Gastrocnemius medialis (tissue), 4 donors: ENCODE results near the gene NUDC. TPM values are rescaled to one million over a fixed set of nuclear protein-coding genes. Genes with fewer than 3 reads are reported as not detected.

Source experiments
- ATAC-seq, 2 donors: fragments of 150-250 bp; one replicate each; pipeline ENCODE4 v1.9.1; 2016
- DNase-seq, 2 donors: peaks; one replicate each; pipeline ENCODE4 v3.0.0-alpha.2; 2019
- H3K27ac ChIP-seq, 4 donors: fragments of 200-600 bp; sonication (generic); 1 replicate in 1 of 4; 2 replicates in 3 of 4; pipeline ENCODE4 v1.5.1; 2016 to 2018; ENCODE audit warnings: mild to moderate bottlenecking in 2 of 4, moderate library complexity in 1 of 4
- H3K27me3 ChIP-seq, 3 donors: fragments of 200-600 bp; sonication (generic) in 2 of 3; 1 replicate in 1 of 3; 2 replicates in 2 of 3; pipeline versions ENCODE4 v1.5.1 to v1.6.0; 2016 to 2019; ENCODE audit warnings: mild to moderate bottlenecking in 1 of 3, moderate library complexity in 1 of 3
- H3K36me3 ChIP-seq, 2 donors: fragments of 200-600 bp; sonication (generic) in 1 of 2; one replicate each; pipeline ENCODE4 v1.5.1; 2017 to 2018
- H3K4me1 ChIP-seq, 2 donors: fragments of 200-600 bp; sonication (generic) in 1 of 2; one replicate each; pipeline ENCODE4 v1.5.1; 2016 to 2017; ENCODE audit warnings: mild to moderate bottlenecking in 2 of 2
- H3K4me3 ChIP-seq, 4 donors: fragments of 200-600 bp; sonication (generic) in 3 of 4; 1 replicate in 1 of 4; 2 replicates in 3 of 4; pipeline ENCODE4 v1.5.1; 2016 to 2019; ENCODE audit warnings: mild to moderate bottlenecking in 2 of 4
- H3K9me3 ChIP-seq, 3 donors: fragments of 200-600 bp; sonication (generic) in 2 of 3; 1 replicate in 1 of 3; 2 replicates in 2 of 3; pipeline ENCODE4 v1.5.1; 2016 to 2019
- CTCF ChIP-seq, 5 experiments: fragments of 450-650 bp in 3 of 5; fragments of 200-600 bp in 2 of 5; sonication (generic) in 2 of 5; IDR thresholded peaks in 4 of 5; conservative IDR thresholded peaks in 1 of 5; 1 replicate in 4 of 5; 2 replicates in 1 of 5; pipeline ENCODE4 v1.5.1; 2016 to 2019; ENCODE audit warnings: antibody characterized with exemption in 5 of 5, mild to moderate bottlenecking in 3 of 5, moderate library complexity in 3 of 5
- POLR2A ChIP-seq, 2 donors: fragments of 450-650 bp; IDR thresholded peaks; one replicate each; pipeline ENCODE4 v1.6.1; 2017; ENCODE audit warnings: antibody characterized with exemption in 2 of 2, mild to moderate bottlenecking in 2 of 2, moderate library complexity in 2 of 2
- in situ Hi-C, 4 donors: fragments of 200-750 bp; cut with MboI; loops; one replicate each; pipeline versions ENCODE4 v1.15.0 to v1.8.0; 2017; ENCODE audit warnings: low sequenced_read_pairs in 4 of 4
- intact Hi-C: fragments of 100-400 bp; cut with DNase I; formaldehyde crosslinking; loops from one replicate; pipeline ENCODE4 v1.15.1; 2023; ENCODE audit warnings: low total_unique reads
- total RNA-seq, 4 donors: library from RNA; depleted of rRNA; stranded (reverse); fragments of >200 nt; gene quantifications; one replicate each; pipeline versions ENCODE4 v1.1.0 to v1.2.3, GENCODE V29; 2016

Gene NUDC
- total RNA-seq, 4 donors from 2014 or later = 39.9 to 83.5 (median 70.6) TPM

GRCh38 chr1:26951821-26952497 lies 30.4 kb downstream of the NUDC start:
- Histone ChIP-seq H3K9me3 (no peaks in the 10 kb centered on the region), H3K36me3 (peaks cover 0 to under 1% of the 10 kb centered on the region in 2 donors), H3K4me1 (peaks cover 3% of the 10 kb centered on the region in 2 donors), H3K27ac (no peak overlapping the region), H3K27me3 (peaks cover 0 to 12% (median 0%) of the 10 kb centered on the region in 3 donors), H3K4me3 (no peak overlapping the region)
- in situ Hi-C loops = no loop called here
- DNase-seq (no peak), ATAC-seq (no peak)
- no peak for TF ChIP-seq CTCF (IDR thresholded peaks at IDR 0.05 in 4 of 5, conservative IDR thresholded peaks at IDR 0.05 in 1 of 5)
- intact Hi-C loops = no loop called here

- H3K9me3 ChIP-seq = no peaks in the 10 kb centered on the region
- H3K27me3 ChIP-seq = peaks cover 7 to 26% (median 11%) of the 10 kb centered on the region in 3 donors
- intact Hi-C loops = no loop called here
- in situ Hi-C loops = no loop called here
- H3K36me3 ChIP-seq = no peaks in the 10 kb centered on the region
- peaks cover 3% of the 10 kb centered on the region in 2 donors for H3K4me1 ChIP-seq
- TF ChIP-seq CTCF (IDR thresholded peaks at IDR 0.05 in 4 of 5, conservative IDR thresholded peaks at IDR 0.05 in 1 of 5) (no peak), POLR2A (IDR thresholded peaks at IDR 0.05) (no peak)
- ATAC-seq (no peak), DNase-seq (no peak)
- H3K27ac ChIP-seq = no peak overlapping the region
- H3K4me3 ChIP-seq = no peak overlapping the region
Observed at GRCh38 chr1:26953374-26953773, 31.8 kb downstream of the NUDC start.

- TF ChIP-seq POLR2A (IDR thresholded peaks at IDR 0.05) = no peak
- no peak for TF ChIP-seq CTCF (IDR thresholded peaks at IDR 0.05 in 4 of 5, conservative IDR thresholded peaks at IDR 0.05 in 1 of 5)
- no peak overlapping the region for H3K4me3 ChIP-seq
- no peaks in the 10 kb centered on the region for H3K9me3 ChIP-seq
- in situ Hi-C loops (no loop called here), intact Hi-C loops (no loop called here)
- no peak for ATAC-seq
- H3K27ac ChIP-seq = no peak overlapping the region
- H3K36me3 ChIP-seq = no peaks in the 10 kb centered on the region
- H3K4me1 ChIP-seq = peaks cover 0 to 11% of the 10 kb centered on the region in 2 donors
- H3K27me3 ChIP-seq = peaks cover 36 to 55% (median 41%) of the 10 kb centered on the region in 3 donors
- no peak for DNase-seq
Observed at GRCh38 chr1:26956321-26956720, 34.8 kb downstream of the NUDC start.

- Histone ChIP-seq H3K4me1 (peaks cover 0 to 11% of the 10 kb centered on the region in 2 donors), H3K27ac (no peak overlapping the region), H3K9me3 (no peaks in the 10 kb centered on the region), H3K4me3 (no peak overlapping the region), H3K27me3 (peaks cover 42 to 56% (median 43%) of the 10 kb centered on the region in 3 donors), H3K36me3 (no peaks in the 10 kb centered on the region)
- DNase-seq (no peak), ATAC-seq (no peak)
- TF ChIP-seq POLR2A (IDR thresholded peaks at IDR 0.05) (no peak), CTCF (IDR thresholded peaks at IDR 0.05 in 4 of 5, conservative IDR thresholded peaks at IDR 0.05 in 1 of 5) (no peak)
- in situ Hi-C loops (no loop called here), intact Hi-C loops (no loop called here)
Observed at GRCh38 chr1:26957306-26957705, 35.8 kb downstream of the NUDC start.
